HG02938 (cell line): ENCODE results near the gene LCN1.

Experiments used
- ATAC-seq: cut with Tn5 transposase; IDR thresholded peaks from one replicate; pipeline ENCODE4 v1.9.1; 2021; ENCODE audit warnings: mild to moderate bottlenecking, moderate library complexity; ENCODE audit not compliant: unreplicated experiment

The LCN1 gene

GRCh38 chr9:135488013-135488330, 33.3 kb upstream of the LCN1 start:
- ATAC-seq: no peak

GRCh38 chr9:135488527-135488926, 32.7 kb upstream of the LCN1 start:
- ATAC-seq: no peak

DNA sequence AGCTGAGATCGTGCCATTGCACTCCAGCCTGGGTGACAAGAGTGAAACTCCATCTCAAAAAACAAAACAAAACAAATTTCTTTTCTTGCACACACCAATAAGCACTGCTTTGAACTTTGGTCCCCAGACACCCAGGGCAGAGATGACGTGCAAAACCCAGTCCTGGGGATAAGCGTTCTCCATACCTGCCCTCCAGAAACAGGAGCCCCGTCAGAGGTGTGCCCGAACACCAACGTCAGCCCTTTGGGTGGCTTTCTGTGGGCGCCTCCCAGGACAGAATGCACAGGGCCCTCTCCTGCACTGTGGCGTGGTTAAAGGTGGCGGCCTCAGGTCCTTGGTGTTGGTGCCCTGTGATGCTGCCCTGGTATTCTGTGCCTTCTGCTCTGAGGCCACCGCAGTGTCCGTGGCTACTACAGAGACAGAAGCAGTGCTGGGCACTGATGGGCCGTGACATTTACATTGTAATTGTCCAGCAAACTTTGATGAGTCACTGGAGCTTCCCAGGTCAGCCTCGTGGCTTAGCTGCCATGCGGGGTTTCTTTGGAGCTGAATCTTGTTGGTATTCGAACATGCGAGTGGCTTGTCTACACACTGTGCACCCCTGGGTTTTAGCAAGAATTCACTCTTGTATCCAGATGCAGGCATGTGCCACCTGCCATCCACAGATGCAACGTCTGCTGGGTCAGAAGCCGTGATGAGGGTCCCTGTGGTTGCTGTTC, 31.9 kb upstream of the LCN1 start:
- ATAC-seq: no peak

DNA sequence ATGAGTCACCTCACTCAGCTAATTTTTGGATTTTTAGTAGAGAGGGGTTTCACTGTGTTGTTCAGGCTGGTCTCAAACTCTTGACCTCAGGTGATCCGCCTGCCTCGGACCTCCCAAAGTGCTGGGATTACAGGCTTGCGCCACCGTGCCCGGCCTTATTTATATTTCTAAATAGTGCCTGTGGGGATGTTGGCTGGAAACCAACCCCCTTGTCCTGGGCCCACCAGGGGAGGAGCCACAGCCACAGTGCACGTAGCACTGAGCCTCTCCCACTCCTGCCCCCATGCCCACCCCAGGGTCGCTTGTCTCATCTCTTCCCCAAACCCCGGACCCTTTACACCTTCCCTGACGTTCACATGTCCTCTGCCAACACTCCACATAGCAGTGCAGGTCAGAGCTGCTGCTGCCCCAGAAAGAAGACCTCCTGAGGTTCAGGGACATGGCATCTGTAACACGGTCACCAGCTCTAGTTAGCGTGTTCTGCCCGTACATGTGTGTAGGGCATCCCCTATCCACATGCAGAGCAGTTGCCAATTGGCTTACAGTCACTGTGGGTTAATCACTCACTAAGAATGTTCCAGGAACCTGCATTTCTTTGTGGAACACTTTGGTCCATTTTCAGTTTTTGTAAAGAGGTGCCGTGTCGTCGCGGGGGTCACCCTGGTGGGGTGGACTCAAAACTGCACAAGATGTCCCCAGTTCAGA, 30.9 kb upstream of the LCN1 start:
- ATAC-seq: no peak

DNA sequence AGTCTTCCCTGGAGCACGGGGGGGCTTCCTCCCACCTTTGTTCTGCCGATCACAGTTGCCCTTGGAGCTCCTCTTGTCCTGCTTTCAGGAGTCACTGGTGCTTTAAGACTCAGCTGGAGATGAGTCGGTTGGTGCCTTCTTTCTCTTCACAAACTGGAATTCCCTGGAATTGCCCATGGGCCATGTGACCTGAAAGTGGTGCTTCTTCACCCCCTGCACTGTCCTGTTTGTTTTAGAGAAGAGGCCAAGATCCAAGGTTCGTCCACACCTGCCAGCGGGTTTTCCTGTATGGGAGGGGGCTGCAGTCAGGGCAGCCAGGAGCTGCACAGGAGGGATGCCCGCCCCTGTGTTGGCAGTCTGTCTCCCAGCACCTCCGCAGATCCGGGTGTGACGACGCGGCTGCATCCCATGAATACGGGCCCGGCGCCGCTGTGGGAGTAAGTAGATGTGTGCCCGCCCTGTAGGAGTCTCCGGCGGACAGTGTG, 30.2 kb upstream of the LCN1 start:
- ATAC-seq: no peak

DNA sequence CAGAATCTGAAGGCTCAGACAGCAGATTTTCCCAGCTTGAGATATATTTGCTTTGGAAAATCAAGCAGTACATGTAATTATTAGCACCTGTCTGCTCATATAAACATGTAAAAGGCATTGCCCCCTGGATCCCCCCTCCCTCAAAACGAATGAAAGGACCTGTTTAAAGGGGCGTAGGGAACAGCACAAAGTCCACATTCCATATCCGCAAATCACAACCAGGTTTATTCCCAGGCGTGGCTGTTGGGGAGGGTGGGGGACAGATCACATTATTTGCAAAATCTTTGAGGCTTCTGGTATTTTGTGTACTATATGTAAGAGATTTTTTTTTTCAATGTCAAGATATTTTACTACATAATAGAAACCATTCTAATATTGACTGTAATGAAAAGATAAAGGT, 29.5 kb upstream of the LCN1 start:
- ATAC-seq: no peak

DNA sequence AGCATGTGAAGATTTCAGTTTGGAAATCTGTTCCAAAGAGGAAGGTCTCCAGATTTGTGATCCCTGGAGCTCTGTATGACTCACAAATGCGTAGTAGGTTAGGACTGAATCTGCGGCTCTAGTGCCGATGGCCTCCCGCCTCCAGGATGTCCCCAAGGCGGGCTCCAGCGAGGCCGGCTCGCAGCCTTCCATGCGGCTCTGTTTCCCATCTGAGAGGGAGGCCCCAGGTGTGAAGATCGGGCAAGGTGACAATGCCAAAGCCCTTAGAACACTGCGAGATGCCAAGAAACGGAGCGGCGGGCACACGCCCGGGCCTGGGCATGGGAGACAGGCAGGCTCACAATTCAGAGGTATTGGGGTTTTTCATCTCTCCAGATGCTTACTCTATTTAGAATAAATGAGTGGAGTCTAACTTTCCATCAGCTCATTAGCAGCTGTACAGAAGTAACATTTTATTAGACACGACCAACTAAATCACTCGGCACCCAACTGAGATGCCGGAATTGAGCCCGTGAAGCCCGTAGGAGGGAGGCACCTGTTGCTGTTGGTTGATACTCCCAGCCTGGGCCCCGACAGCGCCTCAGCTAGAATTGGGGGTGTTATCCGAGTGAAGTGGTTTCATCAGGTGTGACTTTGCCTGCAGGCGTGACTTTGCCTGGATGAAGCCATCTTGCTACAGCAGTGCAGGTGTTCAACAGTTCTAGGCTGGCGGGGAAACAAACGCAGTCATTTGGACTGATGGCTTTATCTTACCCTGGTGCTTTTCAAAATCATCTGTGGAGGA, 28.2 kb upstream of the LCN1 start:
- ATAC-seq: no peak

- ATAC-seq: no peak
Measured at GRCh38 chr9:135494791-135495559, 26.3 kb upstream of the LCN1 start.

- no peak for ATAC-seq
Measured at GRCh38 chr9:135498381-135499126, 22.7 kb upstream of the LCN1 start.

- peak; percentile 57 for ATAC-seq
Measured at GRCh38 chr9:135499326-135500070, 21.7 kb upstream of the LCN1 start.

- peak; percentile 3 for ATAC-seq
Measured at GRCh38 chr9:135500071-135500524, 21.1 kb upstream of the LCN1 start.

- ATAC-seq: peak; percentile 66
Measured at GRCh38 chr9:135500525-135501260, 20.5 kb upstream of the LCN1 start, which contains the start of gene MRPS2. TSS of gene MRPS2 (plus strand) at chr9:135500682. CDS start at chr9:135500711, 29 bp downstream.

DNA sequence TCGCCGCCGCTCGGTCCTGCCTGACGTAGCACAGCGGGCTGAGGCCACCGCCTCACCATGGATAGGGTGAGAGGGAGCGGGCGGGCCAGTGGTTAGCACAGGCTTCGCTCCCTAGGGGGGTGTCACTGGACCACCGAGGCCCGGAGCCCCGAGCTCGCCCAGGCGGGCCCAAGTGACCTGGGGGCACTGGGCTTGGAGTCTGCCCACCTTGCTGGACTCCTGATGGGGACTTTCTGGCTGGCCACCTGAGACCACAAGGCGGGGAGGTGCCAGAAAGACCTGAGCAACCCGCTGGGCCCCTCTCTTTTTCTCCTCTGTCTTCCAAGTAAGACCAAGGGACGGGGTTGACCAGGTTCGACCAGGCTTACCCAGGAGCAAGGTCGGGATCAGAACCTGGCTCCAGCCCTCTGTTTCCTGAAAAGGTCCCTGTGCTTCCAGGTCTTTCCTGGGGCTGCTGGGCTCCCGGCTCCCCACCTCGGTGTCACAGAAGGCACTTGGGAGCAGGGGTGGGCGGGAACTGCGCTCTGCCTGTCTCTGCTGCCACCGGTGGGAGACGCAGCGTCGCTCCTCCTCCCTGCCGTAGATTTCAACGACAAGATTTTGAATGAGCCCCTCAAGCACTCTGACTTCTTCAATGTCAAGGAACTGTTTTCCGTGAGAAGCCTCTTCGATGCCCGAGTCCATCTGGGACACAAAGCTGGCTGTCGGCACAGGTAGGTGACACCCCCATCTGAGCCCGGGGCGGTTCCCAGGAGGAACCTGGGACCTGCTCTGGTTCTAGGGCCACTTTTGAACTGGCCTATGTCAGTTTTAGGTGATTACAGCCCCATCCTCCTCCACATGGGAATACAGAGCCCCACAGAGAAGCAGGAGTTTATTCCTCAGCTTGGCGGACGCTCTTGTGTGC, 19.7 kb upstream of the LCN1 start:
- no peak for ATAC-seq

DNA sequence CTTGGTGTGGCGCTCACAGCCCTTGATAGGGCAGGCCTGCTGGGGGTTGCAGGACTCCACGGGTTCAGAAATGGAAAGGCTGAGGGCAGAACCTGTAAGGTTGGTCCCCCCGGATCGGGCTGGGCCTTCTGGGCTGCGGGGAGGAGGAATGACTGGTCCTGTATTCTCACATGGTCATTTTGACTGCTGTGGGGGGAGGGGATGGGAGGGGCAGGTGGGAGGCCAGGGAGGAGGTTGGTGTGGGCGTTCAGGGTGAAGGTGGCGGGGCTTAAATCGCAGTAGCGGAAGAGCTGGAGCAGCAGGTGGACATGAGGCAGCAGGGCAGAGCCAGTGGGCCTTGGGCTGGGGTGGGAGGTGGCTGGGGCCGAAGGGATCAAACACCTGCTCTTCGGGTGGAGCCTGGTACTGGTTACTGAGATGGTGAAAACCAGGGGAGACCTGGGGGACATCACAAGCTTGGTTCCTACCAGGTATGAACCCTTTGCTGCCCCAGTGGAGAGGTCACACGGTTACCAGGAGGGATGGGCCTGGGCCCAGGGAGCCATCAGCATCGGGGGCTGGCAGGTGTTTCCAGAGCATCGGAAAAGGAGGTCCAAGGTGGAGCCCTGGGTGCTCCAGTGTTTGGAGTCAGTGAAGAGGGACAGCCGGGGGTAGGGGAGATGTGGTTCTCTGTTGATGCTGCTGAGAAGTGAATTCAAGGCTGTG, 18.9 kb upstream of the LCN1 start:
- no peak for ATAC-seq

DNA sequence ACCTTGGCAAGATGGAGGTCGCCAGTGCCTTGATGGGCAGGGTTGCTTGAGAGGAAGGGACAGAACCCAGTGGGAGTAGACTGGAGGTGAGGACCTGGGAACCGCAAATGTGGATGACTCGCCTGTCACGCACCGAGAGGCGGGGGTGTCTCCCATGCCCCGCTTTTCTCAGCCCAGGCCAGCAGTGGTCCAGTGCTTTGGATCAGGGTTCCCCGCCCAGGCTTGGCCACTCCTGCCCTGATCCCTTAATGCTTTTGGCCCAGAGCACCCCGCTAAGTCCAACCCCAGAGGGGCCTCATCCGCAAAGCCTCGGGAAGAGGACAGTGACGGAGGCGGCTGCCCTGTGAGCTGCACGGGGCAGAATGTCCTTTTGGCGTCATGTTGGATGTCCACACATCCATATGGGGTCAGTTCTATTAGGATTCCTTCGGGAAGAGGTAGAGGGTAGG, 18.3 kb upstream of the LCN1 start:
- no peak for ATAC-seq

DNA sequence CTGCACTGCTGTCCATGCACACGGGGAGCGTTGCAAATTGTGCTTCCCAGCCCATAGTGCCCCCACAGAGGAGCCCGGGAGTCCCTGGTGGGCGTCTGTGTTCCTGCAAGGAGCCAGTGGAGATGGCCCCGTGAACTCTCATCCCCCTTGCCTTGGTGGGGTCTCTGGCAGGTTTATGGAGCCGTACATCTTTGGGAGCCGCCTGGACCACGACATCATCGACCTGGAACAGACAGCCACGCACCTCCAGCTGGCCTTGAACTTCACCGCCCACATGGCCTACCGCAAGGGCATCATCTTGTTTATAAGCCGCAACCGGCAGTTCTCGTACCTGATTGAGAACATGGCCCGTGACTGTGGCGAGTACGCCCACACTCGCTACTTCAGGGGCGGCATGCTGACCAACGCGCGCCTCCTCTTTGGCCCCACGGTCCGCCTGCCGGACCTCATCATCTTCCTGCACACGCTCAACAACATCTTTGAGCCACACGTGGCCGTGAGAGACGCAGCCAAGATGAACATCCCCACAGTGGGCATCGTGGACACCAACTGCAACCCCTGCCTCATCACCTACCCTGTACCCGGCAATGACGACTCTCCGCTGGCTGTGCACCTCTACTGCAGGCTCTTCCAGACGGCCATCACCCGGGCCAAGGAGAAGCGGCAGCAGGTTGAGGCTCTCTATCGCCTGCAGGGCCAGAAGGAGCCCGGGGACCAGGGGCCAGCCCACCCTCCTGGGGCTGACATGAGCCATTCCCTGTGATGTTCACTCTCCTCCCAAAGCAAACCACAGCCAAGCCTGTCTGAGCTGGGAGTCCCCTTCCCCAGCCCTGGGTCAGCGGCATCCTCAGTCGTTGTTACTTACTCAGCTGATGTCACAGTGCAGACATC, 17.6 kb upstream of the LCN1 start:
- no peak for ATAC-seq
